Fibroblast of lung (primary cell): Measurements from ENCODE around the gene VRK2. TPM values are rescaled to one million over a fixed set of nuclear protein-coding genes. Genes with fewer than 3 reads are reported as not detected.

ENCODE experiments used
- DNase-seq, 2 donors: peaks; one replicate each; pipeline versions ENCODE4 v3.0.0 to v3.0.0-alpha.2; 2010; ENCODE audit warnings: low read depth in 2 of 2
- H2AFZ ChIP-seq: 2 replicates; pipeline ENCODE4 v1.5.1; 2012; ENCODE audit warnings: low read length, control low read depth, inconsistent platforms
- H3K27ac ChIP-seq: 2 replicates; pipeline ENCODE4 v1.5.1; 2011; ENCODE audit warnings: low read length, control low read depth; ENCODE audit not compliant: insufficient read depth
- H3K27me3 ChIP-seq: 2 replicates; pipeline ENCODE4 v1.5.1; 2011; ENCODE audit warnings: mild to moderate bottlenecking, low read length; ENCODE audit not compliant: control insufficient read depth, insufficient read depth
- H3K36me3 ChIP-seq: 2 replicates; pipeline ENCODE4 v1.5.1; 2011; ENCODE audit warnings: low read length; ENCODE audit not compliant: control insufficient read depth, insufficient read depth
- H3K4me1 ChIP-seq: 2 replicates; pipeline ENCODE4 v1.5.1; 2011; ENCODE audit warnings: low read length; ENCODE audit not compliant: control insufficient read depth, insufficient read depth; ENCODE audit errors: extremely low read depth
- H3K4me2 ChIP-seq: 2 replicates; pipeline ENCODE4 v1.5.1; 2011; ENCODE audit warnings: low read length, control low read depth; ENCODE audit not compliant: insufficient read depth; ENCODE audit errors: extremely low read depth
- H3K4me3 ChIP-seq, 4 experiments: fragments of 200-600 bp in 1 of 4; sonication (generic) in 1 of 4; replicated peaks in 1 of 4; 2 replicates each; pipeline ENCODE4 v1.5.1; 2011 to 2016; ENCODE audit warnings: low read length in 4 of 4, low read depth in 3 of 4, mild to moderate bottlenecking in 3 of 4, control low read depth in 2 of 4, inconsistent platforms in 1 of 4, mixed read lengths in 1 of 4; ENCODE audit not compliant: insufficient read depth in 1 of 4; ENCODE audit errors: control extremely low read depth in 1 of 4
- H3K79me2 ChIP-seq: 2 replicates; pipeline ENCODE4 v1.5.1; 2012; ENCODE audit warnings: mild to moderate bottlenecking, low read length, inconsistent platforms; ENCODE audit not compliant: control insufficient read depth, insufficient read depth
- H3K9ac ChIP-seq: 2 replicates; pipeline ENCODE4 v1.5.1; 2011; ENCODE audit warnings: mild to moderate bottlenecking, low read length, control low read depth; ENCODE audit not compliant: insufficient read depth
- H3K9me3 ChIP-seq: 2 replicates; pipeline ENCODE4 v1.5.1; 2012; ENCODE audit warnings: low read depth, low read length; ENCODE audit not compliant: control insufficient read depth, insufficient read depth
- H4K20me1 ChIP-seq: 2 replicates; pipeline ENCODE4 v1.5.1; 2011; ENCODE audit warnings: low read length; ENCODE audit not compliant: control insufficient read depth, insufficient read depth; ENCODE audit errors: extremely low read depth
- EZH2 ChIP-seq: IDR thresholded peaks from 2 replicates; pipeline ENCODE4 v1.5.1; 2012; ENCODE audit warnings: low read length, control low read depth, mild to moderate bottlenecking; ENCODE audit errors: missing control alignments
- polyA plus RNA-seq, 2 donors: library from polyadenylated mRNA; depleted of rRNA in 1 of 2; stranded (reverse) in 1 of 2; unstranded in 1 of 2; fragments of >200 nt; gene quantifications; 2 replicates each; pipeline ENCODE4 v1.2.1, GENCODE V29; 2011 to 2012; ENCODE audit warnings: missing spikeins in 1 of 2
- total RNA-seq: library from RNA; depleted of rRNA; stranded (reverse); fragments of >200 nt; gene quantifications from 2 replicates; pipeline ENCODE4 v1.2.1, GENCODE V29; 2014
- TF ChIP-seq, protein P1 (sequence below), 2 donors: IDR thresholded peaks in 1 of 2; conservative IDR thresholded peaks in 1 of 2; 1 replicate in 1 of 2; 2 replicates in 1 of 2; pipeline ENCODE4 v1.5.1; 2011 to 2012; ENCODE audit warnings: low read length in 2 of 2, control low read depth in 1 of 2, inconsistent platforms in 1 of 2, low read depth in 1 of 2, mild to moderate bottlenecking in 1 of 2

VRK2 gene
- total and polyA plus RNA-seq, 2 donors (not counting 1 experiment from before 2014, with no cell fraction given): 23.8 to 24.3 TPM

DNA sequence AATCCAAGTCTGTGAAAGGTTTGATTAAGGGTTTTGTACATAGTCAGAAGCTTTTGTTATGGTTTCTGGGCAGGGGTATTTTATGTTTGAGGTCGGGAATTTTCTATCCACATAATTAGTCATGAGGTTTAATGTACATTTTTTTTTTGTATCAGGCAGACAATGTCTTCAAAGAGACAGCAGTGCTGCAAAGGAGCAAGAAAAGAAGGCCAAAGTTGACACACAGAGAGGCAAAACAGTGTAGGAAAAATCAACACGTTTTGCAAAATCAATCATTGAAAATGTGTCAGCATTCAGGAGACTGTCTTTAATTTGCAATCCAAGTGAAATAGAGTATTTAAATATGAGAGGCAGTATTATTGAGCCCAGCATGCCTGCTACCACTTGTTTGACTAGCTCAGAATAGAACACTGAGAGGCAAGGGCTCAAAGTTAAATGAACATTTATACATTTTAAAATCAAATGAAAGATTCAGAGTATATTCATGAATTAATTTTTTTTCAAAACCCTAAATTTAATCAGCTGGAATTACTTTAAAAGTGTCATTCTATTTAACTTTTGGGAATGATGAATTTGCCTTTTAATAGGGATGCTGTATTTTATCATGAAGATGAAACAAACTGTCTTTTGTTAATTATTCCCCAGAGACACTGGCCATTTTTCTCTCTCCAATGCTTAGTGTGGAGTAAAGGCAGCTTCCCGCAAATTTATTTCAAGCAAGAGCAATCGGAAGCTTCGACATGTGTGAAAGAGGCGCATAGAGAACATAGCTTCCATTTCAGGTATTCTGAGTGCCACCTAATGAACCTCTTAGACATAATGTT, 11.3 kb downstream of the VRK2 start:
- Histone ChIP-seq H4K20me1 (no peaks in the 10 kb centered on the region), H3K4me2 (no peak overlapping the region), H3K4me3 (no peak overlapping the region), H3K4me1 (no peaks in the 10 kb centered on the region), H3K27ac (no peak overlapping the region), H2AFZ (no peak overlapping the region), H3K79me2 (no peaks in the 10 kb centered on the region), H3K27me3 (no peaks in the 10 kb centered on the region), H3K9ac (no peak overlapping the region), H3K36me3 (peaks cover 2% of the 10 kb centered on the region), H3K9me3 (no peaks in the 10 kb centered on the region)
- TF ChIP-seq, protein P1, sequence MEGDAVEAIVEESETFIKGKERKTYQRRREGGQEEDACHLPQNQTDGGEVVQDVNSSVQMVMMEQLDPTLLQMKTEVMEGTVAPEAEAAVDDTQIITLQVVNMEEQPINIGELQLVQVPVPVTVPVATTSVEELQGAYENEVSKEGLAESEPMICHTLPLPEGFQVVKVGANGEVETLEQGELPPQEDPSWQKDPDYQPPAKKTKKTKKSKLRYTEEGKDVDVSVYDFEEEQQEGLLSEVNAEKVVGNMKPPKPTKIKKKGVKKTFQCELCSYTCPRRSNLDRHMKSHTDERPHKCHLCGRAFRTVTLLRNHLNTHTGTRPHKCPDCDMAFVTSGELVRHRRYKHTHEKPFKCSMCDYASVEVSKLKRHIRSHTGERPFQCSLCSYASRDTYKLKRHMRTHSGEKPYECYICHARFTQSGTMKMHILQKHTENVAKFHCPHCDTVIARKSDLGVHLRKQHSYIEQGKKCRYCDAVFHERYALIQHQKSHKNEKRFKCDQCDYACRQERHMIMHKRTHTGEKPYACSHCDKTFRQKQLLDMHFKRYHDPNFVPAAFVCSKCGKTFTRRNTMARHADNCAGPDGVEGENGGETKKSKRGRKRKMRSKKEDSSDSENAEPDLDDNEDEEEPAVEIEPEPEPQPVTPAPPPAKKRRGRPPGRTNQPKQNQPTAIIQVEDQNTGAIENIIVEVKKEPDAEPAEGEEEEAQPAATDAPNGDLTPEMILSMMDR (conservative IDR thresholded peaks at IDR 0.05 in 1 of 2, IDR thresholded peaks at IDR 0.05 in 1 of 2; ENCODE audit: low read depth in 1 of 2, low read length in 2 of 2): no peak
- no peak for DNase-seq

DNA sequence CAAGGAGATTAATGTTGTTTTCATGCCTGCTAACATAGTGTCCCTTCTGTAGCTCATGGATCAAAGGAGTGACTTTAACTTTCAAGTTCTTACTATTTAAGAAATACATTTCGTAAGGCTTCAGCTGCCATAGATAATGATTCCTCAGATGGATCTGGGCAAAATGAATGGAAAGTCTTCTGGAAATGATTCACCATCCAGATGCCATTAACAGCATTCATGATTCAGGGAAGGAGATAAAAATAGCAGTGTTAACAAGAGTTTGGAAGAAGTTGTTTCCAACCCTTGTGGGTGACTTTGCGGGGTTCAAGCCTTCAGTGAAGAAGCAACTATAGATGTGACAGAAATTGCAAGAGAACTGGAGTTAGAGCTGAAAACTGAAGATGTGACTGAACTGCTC, 17.0 kb downstream of the VRK2 start:
- H3K4me2 ChIP-seq: peak overlapping the region; percentile 73
- H3K36me3 ChIP-seq: no peaks in the 10 kb centered on the region
- no peaks in the 10 kb centered on the region for H4K20me1 ChIP-seq
- H3K9ac ChIP-seq: no peak overlapping the region
- no peak overlapping the region for H3K4me3 ChIP-seq
- DNase-seq: peak; percentile 19 to 83
- H3K79me2 ChIP-seq: peaks cover 3% of the 10 kb centered on the region
- TF ChIP-seq, protein P1 (conservative IDR thresholded peaks at IDR 0.05 in 1 of 2, IDR thresholded peaks at IDR 0.05 in 1 of 2; ENCODE audit: low read depth in 1 of 2, low read length in 2 of 2): no peak
- no peak for TF ChIP-seq EZH2
- no peaks in the 10 kb centered on the region for H3K9me3 ChIP-seq
- H3K4me1 ChIP-seq: peaks cover 13% of the 10 kb centered on the region
- H2AFZ ChIP-seq: peak overlapping the region; percentile 31
- no peaks in the 10 kb centered on the region for H3K27me3 ChIP-seq
- H3K27ac ChIP-seq: peak overlapping the region; percentile 47

DNA sequence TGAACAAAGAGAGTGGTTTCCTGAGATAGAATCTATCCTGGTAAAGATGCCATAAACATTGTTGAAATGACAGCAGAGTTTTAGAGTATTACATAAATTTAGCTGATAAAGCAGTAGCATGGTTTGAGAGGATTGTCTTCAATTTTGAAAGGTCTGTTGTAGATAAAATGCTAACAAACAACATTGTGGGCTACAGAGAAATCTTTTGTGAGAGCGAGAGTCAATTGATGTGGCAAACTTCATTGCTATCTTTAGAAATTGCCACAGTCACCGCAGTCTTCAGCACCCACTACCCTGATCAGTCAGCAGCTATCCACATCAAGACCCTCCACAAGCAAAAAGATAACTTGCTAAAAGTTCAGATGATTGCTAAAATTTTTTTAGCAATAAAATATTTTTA, 17.5 kb downstream of the VRK2 start:
- Histone ChIP-seq H3K36me3 (no peaks in the 10 kb centered on the region), H3K9me3 (no peaks in the 10 kb centered on the region), H3K9ac (no peak overlapping the region), H3K27me3 (no peaks in the 10 kb centered on the region), H3K4me3 (no peak overlapping the region), H3K27ac (peak overlapping the region; percentile 47), H3K79me2 (peaks cover 3% of the 10 kb centered on the region), H4K20me1 (no peaks in the 10 kb centered on the region), H2AFZ (peak overlapping the region; percentile 31), H3K4me2 (peak overlapping the region; percentile 60), H3K4me1 (peaks cover 13% of the 10 kb centered on the region)
- DNase-seq: no peak
- TF ChIP-seq EZH2: no peak
- TF ChIP-seq, protein P1 (conservative IDR thresholded peaks at IDR 0.05 in 1 of 2, IDR thresholded peaks at IDR 0.05 in 1 of 2; ENCODE audit: low read depth in 1 of 2, low read length in 2 of 2): no peak
